Upper lobe of left lung (tissue), 4 donors: ENCODE measurements around the gene PPDPF.

ENCODE experiments used
- CTCF ChIP-seq, 6 experiments: fragments of 450-650 bp in 4 of 6; fragments of 200-600 bp in 2 of 6; sonication (generic) in 2 of 6; IDR thresholded peaks; one replicate each; pipeline ENCODE4 v1.5.1; 2016 to 2019; ENCODE audit warnings: antibody characterized with exemption in 6 of 6
- EP300 ChIP-seq, 4 donors: sonication (generic); formaldehyde crosslinking; IDR thresholded peaks; one replicate each; pipeline ENCODE4 v1.5.1; 2017; ENCODE audit warnings: antibody characterized with exemption in 4 of 4, control low read depth in 2 of 4
- POLR2A ChIP-seq, 4 donors: fragments of 450-650 bp; IDR thresholded peaks; one replicate each; pipeline ENCODE4 v1.5.1; 2016 to 2017; ENCODE audit warnings: antibody characterized with exemption in 4 of 4, mild to moderate bottlenecking in 2 of 4
- POLR2AphosphoS5 ChIP-seq, 2 donors: sonication (generic); formaldehyde crosslinking; IDR thresholded peaks; one replicate each; pipeline ENCODE4 v1.5.1; 2017; ENCODE audit warnings: antibody characterized with exemption in 2 of 2

- no peak for TF ChIP-seq CTCF (IDR thresholded peaks at IDR 0.05)
- TF ChIP-seq EP300 (IDR thresholded peaks at IDR 0.05), result no peak
- no peak for TF ChIP-seq POLR2A (IDR thresholded peaks at IDR 0.05)
- TF ChIP-seq POLR2AphosphoS5 (IDR thresholded peaks at IDR 0.05), result no peak
Measured at GRCh38 chr20:63499338-63499969, 21.1 kb upstream of the PPDPF start.
